ENCODE data around the gene RASIP1.
"Not testable (repeated sequence)": the region's sequence is repeated elsewhere in the genome, so short reads cannot be mapped to it uniquely, and the experiment has no call there.

RASIP1 gene

DNA sequence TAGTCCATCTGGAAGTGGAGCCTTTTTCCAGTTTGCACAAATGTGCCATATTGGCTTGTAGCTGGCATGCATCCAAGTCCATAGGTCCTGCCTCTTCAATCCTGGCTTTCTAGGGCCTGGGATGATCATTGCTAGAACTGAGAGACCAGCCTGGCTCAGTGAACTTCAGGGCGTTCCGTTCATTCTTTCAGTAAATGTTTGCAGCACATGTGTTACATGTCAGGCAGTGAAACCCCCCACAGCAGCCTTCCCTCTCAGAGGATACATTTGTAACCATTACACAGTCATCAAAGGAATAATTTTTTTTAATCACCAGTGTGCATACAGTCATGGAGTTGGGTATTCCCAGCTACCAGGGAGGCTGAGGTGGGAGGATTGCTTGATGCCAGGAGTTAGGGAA, 35.0 kb downstream of the RASIP1 start:
- no peak for DNase-seq

DNA sequence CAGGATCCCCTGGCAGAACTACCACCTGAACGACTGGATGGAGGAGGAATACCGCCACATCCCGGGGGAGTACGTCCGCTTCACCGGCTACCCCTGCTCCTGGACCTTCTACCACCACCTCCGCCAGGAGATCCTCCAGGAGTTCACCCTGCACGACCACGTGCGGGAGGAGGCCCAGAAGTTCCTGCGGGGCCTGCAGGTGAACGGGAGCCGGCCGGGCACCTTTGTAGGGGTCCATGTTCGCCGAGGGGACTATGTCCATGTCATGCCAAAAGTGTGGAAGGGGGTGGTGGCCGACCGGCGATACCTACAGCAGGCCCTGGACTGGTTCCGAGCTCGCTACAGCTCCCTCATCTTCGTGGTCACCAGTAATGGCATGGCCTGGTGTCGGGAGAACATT, 37.1 kb downstream of the RASIP1 start:
- DNase-seq = no peak

DNA sequence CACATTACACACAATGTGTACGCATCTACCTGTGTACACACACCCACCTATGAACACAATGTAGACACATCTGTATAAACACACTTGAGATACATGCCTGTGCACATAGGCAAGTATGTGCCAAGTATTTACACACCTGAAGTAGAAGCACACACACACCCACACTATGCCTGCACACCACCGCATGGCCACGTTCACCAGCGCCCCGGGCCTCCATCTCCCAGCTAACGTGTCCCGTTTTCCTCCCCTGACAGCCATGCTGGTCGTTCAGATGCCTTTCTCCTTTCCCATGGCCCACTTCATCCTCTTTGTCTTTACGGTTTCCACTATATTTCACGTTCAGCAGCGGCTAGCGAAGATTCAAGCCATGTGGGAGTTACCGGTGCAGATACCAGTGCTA, 37.7 kb downstream of the RASIP1 start:
- no peak for DNase-seq

DNA sequence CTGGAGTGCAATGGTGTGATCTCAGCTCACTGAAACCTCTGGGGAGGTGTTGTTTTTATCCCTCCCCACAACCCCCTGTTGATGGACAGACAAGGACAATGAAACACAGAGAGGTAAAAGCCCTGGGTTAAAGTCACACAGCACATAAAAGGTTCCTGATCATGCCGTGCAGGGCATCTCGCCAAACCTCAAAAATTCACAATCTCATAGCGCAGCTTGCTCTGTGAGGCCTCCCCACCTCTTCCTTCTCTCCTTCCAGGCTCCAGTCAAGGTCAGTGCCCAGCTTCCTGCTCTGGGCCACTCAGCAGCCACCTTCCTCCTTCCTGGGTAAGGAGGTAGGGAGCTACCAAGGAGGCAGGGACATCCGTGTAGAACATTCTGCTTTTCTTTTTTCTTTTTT, 42.4 kb downstream of the RASIP1 start:
- peak; percentile 70 for DNase-seq

DNA sequence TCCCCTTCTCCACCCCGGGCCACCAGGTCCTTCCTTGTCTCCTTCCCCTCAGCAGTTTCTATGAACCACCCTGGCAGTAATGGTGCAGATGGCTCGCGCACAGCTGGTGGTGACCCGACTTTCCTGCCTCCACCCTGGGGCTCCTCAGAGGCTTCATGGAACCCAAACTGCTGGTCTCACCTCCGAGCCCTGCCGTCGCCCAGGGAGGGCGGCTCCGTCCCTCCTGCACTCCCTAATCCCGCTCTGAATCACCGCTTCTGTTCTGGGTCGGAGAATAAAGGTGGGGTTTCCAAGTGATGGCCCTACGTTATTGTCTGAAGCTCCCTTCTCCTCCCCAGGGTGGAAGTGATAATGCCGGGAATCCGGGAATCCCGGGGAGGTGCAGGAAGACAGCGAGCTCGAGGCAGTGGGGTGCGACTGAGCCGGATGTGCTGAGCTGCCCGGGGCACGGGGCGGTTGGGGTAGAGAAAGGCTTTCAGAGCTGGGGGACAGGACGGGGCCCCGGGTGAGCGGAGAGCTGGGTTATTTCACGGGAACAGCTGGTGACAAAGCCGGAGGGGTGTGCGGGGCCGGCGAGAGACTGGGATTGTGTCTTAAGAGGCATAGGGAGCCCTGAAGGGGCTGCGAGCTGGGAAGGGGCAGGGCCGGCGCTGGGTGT, 43.9 kb downstream of the RASIP1 start:
- no peak for DNase-seq

DNA sequence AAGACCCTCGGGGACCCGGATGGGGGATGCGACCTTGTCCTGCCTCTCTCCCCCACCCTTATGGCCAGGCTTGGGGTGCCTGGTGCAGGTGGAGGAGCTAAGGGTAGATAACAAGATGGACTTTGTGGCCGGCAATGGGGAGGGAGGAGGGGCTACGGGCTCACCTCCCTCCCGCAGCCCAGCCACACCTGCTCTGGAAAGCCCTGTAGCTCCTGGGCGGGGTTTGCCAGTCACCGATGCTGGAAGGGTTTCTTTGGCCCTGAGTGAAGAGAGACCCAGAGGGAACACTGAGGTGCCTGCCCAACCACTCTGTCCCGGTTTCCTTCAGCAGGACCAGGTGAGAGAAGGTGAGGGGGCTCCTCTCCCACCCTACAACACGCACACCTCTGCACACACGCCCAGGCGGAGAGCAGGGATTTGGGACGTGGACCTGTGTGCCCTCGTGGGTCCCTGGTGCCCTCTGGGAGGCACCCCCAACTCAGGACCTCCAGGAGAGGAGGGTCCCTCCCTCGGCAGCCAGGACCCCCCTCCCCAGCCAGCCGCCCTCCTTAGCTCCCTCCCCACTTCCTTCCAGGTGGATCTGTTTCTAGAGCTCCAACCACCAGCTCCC, 44.6 kb downstream of the RASIP1 start, which contains the start of gene FUT2:
FUT2 (plus strand) TSS at position 229 of the 610 bp plus-strand sequence. CDS start 6,986 bp downstream, outside the sequence.
- no peak for DNase-seq

DNA sequence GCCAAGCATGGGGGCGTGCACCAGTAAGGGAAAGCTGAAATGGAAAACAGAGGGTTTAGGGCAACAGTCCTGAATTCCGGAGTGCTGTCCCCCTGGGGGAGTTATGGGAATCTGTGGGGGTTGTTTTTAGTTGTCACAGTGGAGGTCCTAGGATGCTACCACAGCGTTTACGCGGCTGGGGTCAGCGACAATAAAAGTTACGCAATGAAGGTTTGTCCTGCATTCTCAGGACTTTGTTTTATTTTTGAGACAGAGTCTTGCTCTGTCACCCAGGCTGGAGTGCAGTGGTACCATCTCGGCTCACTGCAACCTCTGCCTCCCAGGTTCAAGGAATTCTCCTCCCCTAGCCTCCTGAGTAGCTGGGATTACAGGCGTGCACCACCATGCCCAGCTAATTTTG, 46.8 kb downstream of the RASIP1 start:
- DNase-seq = not testable (repeated sequence)

DNA sequence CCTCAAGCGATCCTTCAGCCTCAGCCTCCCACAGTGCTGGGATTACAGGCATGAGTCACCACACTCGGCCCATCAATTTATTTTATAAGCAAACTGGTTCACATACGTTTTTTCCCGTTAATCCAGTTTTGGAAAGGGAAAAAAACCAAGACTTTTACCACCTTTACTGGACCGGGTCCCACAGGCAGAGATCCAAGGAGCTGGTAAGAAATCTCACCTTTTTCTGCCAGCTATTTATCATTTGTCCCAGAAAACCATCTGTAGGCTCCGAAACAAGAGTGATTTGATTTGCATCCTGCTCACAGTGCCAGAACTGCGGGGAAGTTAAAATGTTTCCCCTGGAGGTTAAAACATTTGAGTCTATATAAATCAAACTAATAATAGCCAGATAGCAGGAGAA, 51.0 kb downstream of the RASIP1 start:
- no peak for DNase-seq

DNA sequence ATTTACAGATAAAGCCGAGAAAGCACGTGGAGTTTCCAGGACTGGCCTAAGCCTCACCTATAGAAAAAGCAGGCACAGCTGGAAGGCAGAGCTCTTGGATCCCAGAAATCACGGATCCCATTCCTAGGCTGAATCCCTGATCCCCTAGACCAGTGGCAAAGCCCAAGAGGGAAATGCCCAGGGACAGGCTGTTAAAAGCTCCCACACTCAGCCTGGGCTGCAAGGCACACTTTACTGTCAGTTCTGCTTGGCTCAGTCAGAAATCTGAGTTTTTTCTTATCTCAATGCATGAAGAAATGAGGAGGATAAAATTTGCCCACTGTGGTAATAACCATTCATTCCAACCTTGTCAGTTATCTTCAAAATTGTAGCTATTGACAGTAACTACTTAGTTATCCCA, 52.6 kb downstream of the RASIP1 start:
- no peak for DNase-seq

DNA sequence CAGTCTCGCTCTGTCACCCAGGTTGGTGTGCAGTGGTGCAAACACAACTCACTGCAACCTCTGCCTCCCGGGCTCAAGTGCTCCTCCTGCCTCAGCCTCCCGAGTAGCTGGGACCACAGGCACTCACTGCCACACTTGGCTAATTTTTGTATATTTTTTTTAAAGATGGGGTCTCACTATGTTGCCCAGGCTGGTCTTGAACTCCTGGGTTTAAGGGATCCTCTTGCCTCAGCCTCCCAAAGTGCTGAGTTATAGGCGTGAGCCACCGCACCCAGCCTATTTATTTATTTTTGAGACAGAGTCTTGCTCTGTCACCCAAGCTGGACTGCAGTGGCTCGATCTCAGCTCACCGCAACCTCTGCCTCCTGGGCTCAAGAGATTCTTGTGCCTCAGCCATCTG, 53.8 kb downstream of the RASIP1 start:
- DNase-seq = not testable (repeated sequence)

DNA sequence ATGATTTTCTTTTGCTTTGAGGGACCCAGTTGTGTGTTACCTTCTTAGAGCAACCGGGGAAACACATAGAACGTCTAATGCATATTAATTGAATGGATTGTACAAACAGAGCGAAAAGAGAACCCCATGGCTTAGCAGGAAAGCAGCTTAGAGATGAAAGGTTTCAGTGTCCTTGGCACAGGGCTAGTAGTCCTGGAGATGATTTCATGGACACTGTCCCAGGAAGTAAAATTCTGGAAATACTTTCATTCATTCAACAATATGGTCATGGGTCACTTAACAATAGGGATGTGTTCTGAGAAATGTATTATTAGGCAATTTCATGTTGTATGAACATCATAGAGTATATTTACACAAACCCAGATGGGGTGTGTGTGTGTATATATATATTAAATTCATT, 54.3 kb downstream of the RASIP1 start:
- no peak for DNase-seq

DNA sequence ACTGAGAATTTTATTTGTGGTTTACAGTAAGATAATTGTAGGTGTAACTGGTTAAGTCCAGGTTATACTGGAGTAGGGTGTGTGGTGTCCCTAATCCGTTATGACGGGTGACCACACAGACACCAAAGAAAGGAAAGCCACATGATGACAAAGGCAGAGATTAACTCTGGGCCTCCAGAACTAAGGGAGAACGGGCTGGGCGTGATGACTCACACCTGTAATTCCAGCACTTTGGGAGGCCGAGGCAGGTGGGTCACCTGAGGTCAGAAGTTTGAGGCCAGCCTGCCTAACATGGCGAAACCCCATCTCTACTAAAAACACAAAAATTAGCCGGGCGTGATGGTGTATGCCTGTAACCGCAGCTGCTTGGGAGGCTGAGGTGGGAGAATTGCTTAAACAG, 54.8 kb downstream of the RASIP1 start:
- DNase-seq = no peak

DNA sequence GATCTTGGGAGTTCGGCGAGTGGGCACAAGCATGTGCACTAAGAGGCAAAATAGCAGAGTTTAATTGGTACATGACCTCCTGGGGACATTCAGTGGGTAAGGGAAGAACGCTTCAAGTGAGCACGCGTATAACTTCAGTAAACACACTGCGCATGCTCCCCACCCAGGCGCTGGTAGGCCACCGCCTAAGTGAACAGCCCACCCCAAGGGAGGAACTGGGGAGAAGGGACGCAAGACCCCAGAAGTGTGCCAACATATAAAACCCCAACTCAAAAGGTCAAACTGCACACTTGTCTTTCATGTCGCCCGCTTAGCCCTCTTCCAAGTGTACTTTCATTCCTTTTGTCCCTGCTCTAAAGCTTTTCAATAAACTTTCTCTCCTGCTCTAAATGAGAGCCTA, 57.1 kb downstream of the RASIP1 start:
- peak; percentile 50 for DNase-seq

DNA sequence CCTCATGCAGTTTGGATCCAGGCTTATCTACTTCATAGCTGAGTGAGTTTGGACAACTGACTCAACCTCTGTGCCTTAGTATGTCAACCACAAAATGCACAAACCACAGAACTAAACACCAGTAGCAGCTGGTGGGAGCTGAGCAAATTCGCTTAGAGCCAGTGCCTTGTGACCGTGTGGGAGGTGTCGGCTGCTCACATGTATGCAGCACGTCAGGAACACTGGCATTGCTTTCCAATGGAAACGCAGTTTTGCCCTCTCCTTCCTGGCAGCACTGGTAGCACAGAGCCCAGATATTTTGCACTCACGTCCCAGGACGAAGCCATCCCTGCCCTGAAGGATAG, 59.3 kb downstream of the RASIP1 start:
- peak; percentile 16 for DNase-seq

DNA sequence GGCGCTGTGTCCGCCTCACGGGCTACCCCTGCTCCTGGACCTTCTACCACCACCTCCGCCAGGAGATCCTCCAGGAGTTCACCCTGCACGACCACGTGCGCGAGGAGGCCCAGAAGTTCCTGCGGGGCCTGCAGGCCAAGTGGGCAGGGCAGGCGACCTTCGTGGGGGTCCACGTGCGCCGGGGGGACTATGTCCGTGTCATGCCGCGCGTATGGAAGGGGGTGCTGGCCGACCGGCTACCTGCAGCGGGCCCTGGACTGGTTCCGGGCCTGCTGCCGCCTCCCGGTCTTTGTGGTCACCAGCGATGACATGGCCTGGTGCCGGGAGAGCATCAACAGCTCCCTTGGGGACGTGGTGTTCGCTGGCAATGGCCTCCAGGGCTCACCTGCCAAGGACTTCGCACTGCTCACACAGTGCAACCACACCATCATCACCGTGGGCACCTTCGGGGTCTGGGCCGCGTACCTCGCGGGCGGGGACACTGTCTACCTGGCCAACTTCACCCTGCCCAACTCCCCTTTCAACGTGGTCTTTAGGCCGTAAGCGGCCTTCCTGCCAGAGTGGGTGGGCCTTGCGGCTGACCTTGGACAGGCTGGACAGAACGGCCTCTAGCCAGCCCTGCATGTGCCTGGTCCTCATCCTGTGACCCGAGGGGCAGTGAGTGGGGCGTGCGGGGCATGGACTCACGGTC, 59.8 kb downstream of the RASIP1 start:
- DNase-seq = no peak

DNA sequence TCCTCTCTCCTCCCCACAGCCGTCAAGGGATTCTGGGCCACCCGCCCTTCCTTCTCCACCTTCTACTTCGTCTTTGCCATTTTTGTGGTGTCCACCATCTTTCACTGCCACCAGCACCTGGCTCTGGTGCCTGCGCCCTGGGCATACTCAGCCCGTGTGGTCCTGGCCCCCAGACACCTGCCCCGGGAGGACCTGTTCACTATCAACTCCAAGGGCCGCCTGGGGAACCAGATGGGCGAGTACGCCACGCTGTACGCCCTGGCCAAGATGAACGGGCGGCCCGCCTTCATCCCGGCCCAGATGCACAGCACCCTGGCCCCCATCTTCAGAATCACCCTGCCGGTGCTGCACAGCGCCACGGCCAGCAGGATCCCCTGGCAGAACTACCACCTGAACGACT, 60.4 kb downstream of the RASIP1 start:
- DNase-seq = not testable (repeated sequence)

DNA sequence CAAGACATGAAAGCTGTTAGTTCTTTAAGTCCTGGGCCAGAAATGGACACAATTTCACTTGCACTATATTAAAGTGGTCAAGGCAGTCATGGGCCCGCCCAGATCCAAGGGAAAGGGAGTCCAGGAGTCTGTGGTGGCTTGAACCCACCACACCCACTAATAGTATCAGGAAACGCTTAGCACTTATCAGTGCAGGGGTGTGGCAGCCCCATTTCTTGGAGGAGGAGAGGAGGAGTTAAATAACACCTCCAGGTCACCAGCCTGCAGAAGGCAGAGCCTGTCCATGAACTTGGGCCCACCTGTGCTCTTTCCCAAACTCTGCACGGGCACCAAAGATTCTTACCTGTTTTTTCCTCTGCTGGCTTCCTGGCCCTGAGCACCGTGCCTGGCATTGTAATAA, 62.2 kb downstream of the RASIP1 start:
- no peak for DNase-seq

DNA sequence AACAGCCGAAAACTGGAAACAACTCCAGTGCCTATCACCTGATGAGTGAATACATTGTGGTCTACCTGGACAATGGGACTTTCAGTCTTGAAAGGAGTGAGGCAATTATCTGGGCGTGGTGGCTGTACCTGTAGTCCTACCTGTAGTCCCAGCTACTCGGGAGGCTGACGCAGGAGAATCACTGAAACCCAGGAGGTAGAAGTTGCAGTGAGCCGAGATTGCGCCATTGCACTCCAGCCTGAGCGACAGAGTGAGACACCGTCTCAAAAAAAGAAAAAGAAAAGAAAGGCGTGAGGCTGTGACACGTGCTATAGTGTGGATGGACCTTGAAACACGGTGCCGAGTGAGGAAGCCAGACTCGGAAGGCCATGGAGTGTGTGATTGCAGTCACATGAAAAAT, 63.5 kb downstream of the RASIP1 start:
- no peak for DNase-seq

DNA sequence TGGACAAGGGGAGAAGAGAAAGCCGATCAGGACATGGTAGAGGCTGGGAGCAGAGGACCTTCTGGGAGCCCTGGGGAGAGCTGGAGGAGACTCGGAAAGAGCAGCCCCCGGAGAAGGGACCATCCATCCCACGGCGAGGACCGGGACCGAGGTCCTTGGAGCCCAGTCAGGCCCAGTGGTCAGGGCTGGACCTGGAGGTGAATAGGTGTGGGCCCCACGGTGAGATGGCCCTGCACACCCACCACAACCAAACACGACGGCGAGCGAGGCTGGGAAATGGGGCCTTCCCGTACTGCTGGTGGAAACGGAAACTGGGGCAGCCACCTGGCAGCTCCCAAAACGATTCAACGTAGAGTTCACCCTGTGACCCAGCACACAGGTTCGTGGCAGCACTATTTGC, 63.9 kb downstream of the RASIP1 start:
- DNase-seq = no peak

DNA sequence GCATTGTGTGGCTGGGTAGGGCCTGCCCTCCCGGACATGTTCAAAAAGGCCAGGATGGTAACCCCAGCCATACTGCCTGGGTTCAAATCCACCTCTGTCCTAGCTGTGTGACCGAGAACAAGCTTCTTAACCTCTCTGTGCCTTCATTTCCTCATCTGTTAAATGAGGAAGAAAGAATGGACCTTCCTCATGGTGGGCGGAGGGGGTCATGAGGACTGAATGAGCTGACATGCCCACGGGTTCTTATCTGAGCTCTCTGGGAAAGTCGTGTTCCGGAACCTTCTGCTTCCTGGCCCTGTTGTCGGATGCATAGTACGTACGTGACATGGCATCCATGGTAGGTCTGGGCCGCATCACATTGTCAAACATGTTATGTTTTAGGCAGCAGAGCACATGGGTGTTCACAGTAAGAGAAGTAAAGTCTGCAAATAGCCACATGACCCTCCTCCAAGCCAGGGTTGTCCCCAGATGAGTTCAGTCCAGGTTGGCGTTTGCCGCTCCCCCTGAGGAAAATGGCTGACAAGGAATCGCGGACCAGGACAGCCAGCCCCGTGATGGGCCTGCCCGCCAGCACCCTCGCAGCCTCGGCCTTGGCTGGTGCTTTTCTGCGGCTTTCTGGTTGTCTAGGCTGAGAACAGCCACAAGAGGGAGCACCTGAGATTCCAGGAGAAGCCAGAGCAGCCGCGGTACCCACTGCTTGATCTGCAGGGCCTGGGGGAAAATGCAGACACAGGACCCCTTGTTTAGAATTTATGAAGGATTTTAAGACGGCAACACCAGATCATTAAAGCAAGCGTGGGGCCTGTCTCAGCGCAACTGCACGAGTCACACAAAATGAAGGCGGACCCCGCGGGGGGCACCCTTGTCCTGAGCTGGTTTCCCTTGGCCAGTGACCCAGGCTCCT, 65.2 kb downstream of the RASIP1 start:
- DNase-seq = peak; percentile 77

DNA sequence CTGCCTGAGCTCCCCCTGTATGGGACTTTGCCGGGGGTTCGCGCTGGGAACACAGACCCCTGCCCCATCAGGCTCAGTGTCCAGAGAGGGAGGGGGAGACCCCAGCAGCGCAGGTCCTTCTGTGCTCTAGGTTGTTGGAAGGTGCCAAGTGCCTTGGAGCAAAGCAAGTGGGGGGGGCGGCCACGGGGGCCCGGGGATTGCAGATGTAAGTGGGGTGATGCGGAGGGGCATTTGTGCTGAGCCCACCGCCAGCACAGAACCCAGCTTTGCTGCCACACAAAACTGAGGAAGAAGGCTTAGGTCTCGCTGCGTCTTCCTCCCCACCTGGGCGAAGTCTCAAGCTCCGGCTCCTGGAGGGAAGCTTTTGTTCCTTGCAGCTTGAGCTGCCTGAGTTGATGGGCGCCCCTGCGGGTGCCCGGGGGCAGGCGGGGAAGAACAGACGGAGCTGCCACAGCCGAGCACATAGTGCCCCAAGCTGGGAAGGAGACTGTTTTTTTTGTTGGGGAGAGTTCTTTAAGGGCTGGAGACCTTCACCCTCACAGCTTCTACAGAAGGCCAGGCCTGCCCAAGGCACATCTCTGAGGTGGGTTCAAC, 66.1 kb downstream of the RASIP1 start:
- no peak for DNase-seq

DNA sequence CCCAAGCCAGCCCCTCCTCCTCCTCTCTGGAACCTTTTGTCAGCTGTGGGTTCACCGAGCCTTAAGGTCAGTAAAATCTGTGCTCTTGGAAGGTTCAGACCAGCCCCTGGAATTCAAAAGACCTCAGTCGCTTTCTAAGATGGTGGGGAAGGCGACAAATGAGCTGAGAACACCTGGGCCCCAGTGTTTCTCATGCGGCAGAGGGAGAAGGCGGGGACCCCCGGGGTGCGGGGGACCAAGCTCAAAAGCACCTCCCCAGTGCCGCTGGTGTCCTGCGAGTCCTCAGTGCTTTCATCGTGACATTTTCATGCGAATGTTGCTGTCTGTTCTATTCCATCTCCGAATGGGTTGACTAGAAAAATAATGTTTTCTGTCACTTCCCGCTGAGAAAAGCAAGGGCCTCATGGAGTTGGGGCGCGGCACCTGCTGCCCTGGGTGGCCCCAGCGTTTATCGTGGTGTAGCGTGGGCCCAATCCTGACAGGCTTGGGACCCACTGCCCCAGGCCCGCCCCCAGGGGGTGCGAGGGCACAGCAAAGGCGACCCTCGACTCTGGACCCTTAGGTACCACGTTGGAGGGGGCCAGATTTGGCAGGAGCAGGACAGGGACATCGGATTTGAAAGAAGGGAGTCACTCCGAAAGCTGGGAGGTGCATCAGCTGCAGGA, 66.8 kb downstream of the RASIP1 start:
- DNase-seq = no peak
